NCI-H526 treated with DMSO at 0.1 percent for 48 hours (cell line): ENCODE data around the gene MRPL24.

Experiments used
- DNase-seq: peaks from one replicate; lab custom pipeline; 2025; lab: John Stamatoyannopoulos, UW

The MRPL24 gene

DNA sequence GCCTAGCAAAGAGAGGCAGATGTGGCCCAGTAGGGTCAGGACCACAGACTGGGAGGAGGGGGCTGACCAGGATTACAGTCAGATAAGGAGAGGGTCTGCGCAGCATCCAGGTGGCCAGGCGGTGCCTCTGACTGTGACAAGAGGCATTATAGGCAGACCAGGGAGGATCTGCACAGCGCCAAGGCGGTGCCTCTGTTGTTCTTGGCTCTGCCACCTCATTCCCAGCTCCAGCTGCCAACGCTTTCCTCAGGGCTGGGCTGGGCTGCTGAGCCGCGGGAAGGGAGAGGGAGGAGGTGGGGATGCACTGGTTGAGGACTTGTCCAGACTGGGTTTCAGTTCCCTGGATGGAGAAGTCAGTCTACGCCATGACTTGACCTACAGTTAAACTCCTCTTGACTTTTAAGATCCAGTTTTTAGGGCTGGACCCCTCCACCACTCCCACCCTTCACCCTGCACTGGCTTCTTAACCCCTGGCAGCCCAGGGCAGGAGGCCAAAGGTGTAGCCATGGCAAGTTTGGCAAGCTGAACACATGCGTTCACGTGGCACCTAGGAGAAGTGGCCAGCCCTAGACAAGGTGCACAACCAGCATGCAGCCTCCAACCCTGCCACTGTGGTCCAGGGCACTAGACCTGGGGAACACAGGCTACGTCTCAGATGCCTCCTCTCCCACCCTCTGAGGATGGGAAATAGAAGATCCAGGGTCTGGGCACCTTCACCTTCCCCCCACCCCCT lies 31.0 kb downstream of the MRPL24 start:
- no peak for DNase-seq

DNA sequence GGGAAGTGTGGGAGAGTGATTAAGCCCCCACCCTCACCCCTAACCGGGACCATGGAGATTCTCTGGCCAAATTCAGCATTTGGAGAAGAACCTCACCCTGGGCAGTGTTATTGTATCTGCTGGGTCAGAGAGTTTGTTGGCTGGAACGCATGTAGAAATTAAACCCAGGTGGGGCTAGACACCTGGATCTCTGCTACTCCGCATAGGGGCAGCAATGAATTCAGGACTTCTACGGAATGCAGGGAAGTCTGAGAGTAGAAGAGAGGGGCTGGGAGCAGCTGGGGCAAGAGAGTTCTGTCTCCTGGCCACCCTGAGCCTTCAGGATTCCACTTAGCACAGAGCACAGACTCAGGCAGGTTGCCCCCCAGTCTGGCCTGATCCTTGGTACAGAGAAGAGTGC lies 31.9 kb downstream of the MRPL24 start:
- no peak for DNase-seq

DNA sequence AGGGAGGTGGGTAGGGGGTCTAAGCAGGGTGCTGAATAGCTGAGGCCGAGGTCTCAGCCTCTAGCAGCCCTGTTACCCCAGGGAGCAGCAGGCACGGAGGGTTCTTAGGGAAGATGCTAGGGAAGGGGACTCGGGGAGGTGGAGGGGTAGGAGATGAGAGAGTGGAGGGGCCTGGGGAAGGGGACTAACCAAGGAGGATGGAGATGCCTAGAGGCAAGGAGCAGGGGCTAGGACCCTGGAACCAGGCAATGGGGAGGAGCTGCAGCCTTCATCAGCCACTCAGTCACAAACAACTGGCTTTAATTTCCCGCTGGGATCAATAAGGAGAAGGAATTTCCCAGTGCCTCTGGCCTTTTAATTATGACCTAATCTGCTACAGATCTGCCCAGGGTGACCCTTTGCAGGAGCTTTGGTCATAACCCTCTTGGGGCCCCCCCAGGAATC lies 32.6 kb downstream of the MRPL24 start:
- no peak for DNase-seq

DNA sequence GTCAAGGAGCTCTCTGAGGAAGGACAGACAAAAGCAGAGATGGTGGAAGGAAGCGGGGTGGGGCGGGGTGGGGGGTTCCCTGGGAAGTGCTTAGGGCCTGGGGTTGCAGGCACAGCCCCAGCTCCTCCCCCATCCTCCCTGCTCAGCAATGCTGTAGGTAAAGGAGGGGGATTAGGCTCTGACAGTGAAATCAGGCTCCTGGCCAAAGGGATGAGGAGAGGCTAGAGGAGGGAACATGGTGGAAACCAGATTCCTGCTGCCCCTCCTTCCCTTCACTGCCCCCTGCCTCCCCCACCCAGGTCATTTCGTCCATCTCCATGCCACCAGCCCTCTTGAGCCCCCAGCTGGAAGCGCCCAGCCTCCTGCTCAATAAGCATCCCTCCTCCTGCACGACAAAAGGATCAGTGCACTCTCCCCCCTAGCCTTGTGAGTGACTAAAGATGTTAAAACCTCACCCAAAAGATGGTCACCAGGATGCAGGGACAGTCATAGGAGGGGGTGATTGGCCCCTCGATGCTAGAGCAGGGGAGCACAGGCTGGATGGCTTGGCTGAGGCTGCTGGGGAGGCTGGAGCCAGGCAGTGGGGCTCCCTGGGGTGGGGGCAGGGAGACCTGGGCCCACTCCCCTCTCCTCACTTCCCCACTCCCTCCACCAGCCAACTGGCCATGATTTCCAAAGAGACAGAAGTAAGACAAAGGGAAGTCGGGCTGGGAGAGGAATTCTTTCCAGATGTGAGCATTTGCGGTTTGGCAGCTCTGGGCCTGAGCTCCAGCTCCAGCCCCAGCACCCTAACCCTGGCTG lies 33.3 kb downstream of the MRPL24 start:
- DNase-seq, result no peak

DNA sequence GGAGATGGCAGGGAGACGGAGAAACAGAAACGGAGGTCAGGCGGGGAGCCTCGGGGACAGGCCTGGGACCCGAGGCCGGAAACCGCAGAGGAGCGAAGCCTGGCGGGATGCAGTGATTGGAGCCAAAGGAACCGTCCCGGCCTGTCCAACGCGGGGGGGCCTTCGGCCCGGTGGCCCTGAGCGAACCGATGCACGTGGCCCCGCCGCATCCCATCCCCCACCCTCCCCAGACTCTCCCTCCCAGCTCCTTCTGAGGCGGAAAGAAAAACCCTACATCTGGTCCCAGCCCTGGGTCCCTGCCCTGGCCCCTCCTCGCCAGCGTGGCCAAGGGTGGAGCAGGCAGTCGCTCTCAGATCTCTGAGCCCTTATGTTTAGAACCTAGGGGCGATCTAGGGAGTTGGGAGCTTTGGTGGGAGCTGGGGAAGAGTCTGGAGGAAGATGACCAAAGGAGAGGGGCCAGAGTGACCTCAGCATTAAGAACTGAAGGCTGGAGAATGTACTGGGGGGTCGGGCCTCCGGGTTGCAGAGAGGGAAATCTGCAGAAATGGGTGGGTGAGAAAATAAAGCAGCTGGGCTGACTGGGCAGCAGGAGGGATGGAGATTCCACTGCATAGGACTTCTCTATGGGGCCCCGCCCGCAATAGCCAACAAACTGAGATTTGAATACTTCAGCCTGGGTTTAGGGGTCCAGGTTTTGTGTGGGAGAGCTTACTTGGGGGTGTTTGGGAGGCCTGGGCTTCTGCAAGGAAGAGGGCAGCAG lies 34.1 kb downstream of the MRPL24 start:
- no peak for DNase-seq

DNA sequence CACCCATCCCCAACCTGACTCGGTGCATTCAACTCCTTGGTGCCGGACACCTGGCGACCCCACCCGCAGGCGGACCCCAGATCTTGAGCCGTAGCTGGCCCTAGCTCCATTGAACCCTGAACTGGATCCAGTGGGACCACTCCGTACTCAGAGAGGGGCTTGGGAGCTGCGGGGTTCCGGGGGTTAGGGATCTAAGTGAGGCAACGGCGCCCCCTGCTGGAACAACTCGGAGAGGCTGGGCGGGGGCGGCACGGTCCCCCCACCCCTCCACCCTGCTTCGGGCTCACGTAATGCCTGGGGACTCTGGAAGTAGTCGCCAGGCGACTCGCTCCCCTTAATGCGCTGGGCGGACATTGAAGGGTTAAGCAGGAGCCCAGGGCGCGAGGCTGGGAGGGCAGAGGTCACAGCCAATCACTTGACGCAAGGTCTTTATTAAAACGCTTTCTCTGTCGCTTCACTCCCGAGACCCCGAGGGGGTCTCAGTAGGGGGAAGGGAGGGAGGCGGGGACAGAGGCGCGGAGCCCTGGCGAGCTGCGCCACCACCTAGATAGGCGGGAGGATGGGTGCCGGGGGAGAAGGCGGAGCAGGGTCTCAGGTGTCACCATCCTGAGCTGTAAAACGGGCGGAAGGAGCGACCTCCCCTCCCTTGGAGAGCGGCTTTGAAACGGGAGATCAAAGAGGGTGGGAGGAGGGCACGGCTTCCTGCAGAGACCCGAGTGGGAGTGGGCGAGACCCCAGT lies 34.8 kb downstream of the MRPL24 start:
- DNase-seq, result peak; percentile 78

DNA sequence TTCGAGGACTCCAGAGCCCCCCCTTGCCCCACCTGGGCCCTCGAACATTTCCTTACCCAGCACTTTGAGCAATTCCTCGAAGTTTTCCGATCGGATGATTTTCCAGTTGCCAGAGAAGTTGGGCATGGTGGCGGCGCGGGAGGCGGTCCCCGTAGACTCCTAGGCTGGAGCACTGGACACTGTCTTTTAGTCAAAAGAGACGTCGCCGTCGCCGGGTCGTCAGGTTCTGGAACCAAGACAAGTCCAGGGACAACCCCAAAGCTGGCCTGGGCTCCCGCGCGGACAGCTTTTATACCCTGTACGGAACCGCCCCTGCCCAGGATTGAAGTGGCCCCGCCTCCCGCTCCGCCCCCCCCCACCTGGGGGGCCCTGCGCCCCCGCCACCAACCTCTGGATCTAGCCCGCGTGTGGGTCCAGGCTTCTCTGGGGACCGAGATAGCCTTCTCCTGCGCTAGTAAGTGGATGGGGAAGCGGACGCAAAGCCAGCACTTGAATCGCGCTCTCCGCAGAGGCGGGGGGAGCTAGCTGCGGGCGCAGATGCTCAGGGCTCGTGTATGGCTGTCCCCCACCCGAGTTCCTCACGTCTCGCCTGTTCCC lies 35.5 kb downstream of the MRPL24 start, which contains the start of gene CRABP2:
CRABP2 (minus strand) TSS at position 263 of the 597 bp plus-strand sequence; CDS start at position 126, 137 bp downstream.
- no peak for DNase-seq

DNA sequence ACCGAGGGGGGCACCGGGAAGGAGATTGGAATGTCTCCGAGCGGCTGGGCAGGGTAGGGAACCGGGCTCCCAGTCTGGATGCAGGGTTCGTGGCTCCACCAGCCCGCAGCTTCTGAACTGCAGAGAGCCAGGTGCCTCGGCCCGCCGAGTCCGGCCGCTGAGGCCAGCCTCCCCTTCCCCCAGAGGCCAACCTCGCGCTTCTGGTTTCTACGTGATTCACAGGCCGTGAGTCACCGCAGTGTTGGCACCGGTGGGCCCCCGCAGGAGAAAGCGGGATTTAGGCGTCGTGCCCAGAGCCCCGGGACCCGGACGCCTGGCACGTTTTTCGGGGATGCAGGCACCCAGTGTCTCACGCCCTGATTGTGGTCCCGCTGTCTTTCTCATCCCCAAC lies 36.0 kb downstream of the MRPL24 start:
- no peak for DNase-seq

DNA sequence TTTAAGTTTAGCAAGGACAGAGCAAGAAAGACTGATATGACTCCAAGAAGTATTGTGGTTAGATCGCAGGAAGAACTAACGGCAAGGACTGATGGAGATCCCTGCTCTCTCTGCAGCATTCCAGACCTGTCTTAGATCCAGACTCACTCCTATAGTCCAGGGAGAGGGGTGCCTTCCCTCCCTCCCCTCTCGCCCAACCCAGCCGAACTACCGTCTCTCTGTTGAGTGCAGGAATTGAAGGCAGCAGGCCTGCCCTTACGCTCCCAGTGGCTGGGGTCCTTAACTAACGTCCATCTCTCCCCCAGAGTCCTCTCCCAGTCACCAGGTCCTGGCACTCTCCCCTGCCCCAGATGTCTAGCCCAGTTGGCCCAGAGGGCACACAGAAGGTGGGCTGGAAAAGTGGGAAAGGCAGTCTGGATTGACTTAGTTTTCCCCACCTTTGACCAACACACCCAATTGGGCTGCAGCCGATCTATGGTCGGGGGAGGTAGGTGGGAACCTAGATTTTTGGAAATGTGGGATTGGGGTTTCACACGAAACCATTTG lies 36.6 kb downstream of the MRPL24 start:
- no peak for DNase-seq

DNA sequence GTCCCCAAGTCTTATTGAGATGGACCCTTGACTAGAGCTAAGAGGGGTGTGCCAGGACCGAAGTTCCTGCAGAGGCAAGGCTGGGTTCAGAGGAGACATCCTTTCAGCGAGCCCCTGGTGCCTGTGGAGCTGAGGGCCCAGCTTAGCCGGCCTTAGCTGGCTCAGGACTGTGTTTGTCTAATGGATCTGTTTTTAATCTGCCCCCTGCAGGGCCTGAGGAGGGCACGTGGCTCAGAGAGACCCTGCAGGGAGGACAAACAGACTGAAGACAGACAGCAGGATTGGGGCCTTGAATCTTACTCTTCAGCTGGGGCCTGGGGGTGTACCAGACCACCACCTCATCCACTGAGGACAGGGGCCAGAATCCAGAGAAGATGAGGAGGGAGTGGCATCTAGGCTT lies 37.1 kb downstream of the MRPL24 start:
- DNase-seq, result no peak

DNA sequence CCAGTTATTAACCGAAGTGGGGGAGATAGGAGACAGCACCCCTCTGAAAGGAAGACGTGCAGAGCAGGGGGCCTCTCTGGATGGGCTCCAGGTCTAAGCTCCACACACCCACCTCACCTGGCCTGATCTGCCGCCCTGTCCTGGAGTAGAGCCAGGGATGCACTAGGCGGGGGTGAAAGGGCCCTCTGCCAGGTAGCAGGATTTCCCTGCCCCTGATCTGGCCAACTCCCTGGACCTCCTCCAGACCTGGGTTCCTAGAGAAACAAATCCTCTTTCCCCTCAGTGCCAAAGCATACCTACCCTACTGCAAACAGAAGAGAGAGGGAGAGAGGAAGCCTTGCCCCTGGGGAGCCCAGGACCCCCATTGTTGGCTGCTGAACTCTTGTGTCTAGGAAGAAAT lies 37.6 kb downstream of the MRPL24 start:
- no peak for DNase-seq

DNA sequence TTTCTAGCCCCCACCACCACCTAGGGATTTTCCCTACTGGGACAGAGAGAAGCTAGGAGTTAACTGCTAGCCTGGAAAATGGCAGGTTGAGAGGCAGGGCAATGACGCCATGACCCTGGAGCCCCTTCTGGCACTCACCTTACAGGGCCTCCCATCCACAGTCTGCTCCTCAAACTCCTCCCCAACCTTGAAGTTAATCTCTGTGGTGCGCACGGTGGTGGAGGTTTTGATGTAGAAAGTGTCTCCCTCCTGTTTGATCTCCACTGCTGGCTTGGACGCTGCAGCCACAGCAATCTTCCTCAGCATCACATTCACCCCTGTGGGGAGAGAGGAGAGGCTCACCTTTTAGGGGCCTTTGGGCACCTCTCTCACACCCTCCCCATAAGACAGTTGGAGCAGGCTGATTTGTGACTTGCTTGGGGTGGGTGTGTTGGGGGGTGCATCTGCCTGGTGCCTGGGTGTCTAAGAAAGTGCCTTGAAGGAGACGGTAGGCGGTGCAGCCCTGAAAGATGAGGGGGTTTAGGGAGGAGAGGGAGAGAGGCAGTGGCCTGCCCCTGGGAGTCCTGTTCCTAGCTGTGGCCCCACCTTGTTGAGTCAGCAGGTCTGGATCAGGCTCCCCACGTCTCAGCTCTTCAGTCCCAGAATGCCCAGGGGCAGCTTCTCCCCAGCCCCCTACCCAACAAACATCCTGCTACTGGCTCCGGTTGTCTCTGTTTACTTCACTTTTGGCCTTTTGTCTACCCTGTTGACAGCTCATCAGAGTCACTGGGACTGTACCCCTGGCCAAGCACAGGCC lies 40.0 kb downstream of the MRPL24 start:
- DNase-seq, result no peak

DNA sequence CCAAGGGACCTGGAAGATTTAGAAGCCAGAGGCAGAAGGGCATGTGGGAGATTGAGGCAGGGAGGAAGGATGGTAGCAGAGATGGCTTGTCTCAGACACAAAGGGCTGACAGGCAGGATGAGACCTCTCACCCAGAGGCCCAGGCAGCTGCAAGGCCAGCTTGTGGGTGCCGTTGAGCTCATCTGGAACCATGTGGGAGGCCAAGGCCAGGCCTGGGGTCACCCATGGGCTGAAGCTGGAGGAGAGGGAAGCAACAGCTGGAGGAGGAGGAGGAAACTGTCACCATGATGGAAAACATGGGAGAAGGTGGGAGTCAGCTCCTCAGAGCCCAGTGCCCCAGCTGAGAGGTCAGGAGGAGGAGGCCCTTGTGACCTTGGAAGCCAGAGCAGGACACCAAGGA lies 41.9 kb downstream of the MRPL24 start:
- DNase-seq, result no peak

DNA sequence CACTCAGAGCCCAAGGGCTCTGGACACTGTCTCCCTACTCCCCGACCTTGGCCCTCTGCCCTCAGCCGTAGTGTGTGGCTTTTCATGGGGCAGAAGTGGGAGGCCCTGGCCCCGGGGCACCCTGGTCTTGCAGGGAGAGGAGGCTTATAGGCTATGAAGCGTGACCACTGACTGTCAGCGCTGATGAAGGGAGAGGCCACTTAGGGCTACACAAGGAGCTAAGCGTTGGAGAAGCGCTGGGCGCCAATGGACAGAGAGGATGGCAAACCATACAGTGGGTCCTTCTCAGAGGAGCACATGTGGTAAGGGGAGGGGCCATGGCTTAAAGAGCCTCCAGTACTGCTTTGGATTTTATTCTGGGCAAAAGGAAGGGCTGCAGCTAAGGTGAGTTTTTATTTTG lies 43.4 kb downstream of the MRPL24 start:
- no peak for DNase-seq

DNA sequence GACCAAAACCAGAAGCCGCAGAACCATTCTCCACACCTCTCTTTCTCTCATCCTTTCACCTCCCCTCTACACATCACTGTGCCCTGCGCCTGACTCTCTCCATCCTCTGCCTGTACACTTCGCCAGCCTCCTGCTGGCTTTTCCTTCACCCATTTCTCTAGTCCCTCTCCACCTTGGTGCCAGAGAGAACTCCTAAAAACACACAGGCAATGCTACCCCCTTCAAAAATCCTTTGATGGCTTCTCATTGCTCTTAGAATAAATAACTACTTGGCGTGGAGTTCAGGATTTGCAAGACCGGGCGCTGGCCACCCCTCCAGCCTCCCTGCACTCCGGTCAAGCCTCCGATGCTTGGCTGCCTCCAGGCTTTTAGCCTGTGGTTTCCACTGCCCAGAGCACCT lies 44.1 kb downstream of the MRPL24 start:
- no peak for DNase-seq

DNA sequence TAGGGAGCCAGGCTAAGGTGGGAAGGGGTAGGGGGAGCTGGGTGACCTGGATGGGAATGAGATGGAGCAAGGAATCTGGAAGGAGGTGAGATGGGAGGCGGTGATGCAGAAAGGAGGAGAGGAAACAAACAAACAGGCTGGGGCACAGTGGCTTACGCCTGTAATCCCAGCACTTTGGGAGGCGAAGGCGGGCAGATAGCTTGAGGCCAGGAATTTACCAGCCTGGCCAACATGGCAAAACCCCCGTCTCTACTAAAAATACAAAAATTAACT lies 46.3 kb downstream of the MRPL24 start:
- no peak for DNase-seq

DNA sequence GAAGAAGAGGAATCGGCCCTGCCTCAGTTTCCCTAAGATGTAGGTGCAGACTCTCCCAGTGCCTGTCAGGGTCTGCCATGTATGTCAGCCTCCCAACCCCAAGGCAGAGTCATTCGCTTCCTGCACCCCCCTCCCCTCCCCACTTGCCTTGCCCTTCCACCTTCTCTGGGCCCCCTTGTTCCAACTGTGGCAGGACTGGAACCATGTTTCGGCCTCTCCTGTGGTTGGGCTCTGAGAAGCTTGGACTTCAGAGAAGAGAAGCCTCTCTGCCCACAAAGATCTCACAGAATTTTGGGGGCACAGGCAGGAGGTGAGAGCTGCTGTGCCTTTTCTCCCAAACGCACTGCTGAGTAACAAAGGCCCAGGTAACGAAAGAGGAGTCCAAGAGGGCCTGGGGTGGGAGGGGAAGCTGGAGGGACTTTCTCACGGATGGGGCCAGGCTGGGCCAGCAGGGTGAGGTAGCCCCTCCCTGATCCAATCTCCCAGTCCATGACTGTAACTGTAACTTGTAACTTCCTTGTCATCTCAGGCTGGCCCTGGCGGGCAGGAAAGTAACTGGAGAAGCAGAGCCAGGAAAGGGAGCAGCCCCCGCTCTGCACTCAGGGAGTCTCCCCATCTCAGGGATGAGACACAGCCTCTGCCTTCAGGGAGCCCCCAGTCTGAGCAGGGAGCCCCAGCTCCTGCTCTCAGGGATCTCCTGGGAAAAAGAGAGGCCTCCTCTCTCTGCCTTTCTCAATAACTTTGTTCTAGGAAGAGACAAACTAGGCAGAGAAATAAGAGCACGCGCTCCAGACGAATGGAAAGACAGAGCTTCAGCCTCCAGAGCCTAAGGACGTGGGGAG lies 46.8 kb downstream of the MRPL24 start:
- no peak for DNase-seq

DNA sequence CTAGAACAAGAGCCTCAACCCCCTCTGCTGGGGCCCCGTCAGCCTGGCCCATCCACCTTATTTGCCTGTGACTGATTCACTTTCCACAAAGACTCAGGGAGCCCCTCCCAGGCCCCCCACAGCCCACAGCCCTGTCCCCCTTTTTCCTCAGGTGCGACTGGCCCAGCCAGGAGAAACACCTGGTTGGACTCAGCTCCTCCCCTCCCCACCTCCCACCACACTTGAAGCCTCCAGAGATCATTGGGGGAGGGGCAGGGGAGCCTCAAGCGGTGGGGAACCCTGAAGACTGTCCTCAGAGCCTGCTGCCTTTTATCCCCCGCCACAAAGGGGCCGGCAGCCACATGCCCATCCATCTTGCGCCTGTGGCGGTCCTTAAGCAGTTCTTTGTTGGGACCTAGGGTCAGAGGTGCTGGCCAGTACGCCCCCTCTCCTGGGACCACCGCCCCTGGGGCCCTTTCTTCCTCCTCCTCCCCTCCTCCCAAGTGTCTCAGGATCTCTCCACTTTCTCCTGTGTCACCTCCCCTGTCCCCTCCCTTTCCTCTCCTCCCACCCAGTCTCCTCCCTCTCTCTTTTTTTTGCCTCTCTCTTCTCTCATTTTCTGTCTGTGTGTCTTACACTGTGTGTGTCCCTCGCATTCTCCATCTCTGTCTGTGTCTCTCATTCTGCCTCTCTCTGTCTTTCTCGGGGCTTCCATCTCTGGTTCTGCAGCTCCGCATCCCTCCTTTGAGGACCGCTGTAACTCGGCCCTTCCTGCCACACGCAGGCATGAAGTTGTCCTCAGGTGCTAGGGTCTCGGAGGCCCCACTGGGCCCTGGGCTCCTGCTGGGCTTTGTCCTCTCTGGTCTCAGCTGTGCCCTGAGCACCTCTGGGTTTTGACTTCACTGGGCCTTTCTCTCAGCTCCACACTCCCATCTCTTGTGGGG lies 47.7 kb downstream of the MRPL24 start:
- peak; percentile 82 for DNase-seq
